GM18519 (cell line): ENCODE results near the gene KRTAP27-1.

Experiments used
- ATAC-seq: cut with Tn5 transposase; IDR thresholded peaks from one replicate; pipeline ENCODE4 v1.9.1; 2021; ENCODE audit warnings: mild to moderate bottlenecking, moderate library complexity; ENCODE audit not compliant: unreplicated experiment, low FRiP score

KRTAP27-1 gene

DNA sequence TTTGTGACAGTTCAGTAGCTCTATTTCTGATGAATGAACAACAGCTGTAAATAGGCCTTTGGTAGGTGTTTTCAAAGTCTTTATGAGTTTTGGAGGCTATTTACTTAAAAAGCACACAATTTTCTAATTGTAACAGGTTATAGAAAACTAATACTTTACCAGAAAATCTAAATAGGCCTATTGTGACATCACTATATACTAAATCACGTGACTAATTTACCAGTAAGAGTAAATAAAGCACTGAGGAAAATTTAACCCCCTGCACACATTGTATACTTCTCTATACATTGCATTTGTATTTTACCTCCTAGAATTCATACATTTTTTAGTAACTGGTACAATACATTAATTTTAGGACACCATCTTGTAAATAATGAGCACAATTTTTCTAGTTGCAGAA, 32.4 kb downstream of the KRTAP27-1 start:
- no peak for ATAC-seq

DNA sequence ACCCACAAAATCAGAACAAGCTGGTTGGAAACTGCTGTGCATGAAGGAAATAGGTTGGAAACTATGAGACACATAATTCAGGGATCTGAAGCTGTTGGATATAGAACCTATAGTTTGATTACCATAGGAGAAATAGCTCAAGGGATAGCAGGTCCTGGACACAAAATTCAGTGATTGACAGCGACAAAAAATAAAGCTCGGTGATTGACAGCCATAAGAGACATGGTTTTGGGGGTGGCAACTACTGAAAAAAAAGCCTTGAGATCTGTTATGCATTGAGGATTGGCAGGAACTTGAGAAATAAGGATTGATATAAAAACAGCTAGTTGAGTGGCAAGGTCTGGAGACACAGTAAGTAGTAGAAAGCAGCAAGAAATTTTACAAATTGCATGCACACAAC, 48.3 kb downstream of the KRTAP27-1 start, which contains the start of gene KRTAP25-1:
KRTAP25-1 (minus strand) TSS at position 300 of the 400 bp plus-strand sequence; CDS start at position 276, 24 bp downstream.
- ATAC-seq: no peak
